HepG2 (cell line): ENCODE results near the gene ADCK2. TPM values are rescaled to one million over a fixed set of nuclear protein-coding genes. Genes with fewer than 3 reads are reported as not detected.

Experiments
- ATAC-seq: fragments of 200-7000 bp; cut with Tn5 transposase; 3 replicates; pipeline ENCODE4 v1.9.1; 2020; ENCODE audit warnings: mild to moderate bottlenecking, moderate library complexity
- BruUV-seq: library from RNA; stranded (reverse); fragments of 400-500 nt; replicated peaks from 2 replicates; lab custom pipeline; 2021; lab: Mats Ljungman, UMichigan
- CTCF ChIA-PET: fragments of 300-600 bp; formaldehyde crosslinking; extraction: SDS; loops from one replicate; lab custom pipeline; 2021; ENCODE audit warnings: low total read pairs, inconsistent platforms, low intra/inter-chr PET ratio; lab: Yijun Ruan, JAX
- POLR2A ChIA-PET: fragments of 350-600 bp; sonication (Branson Sonifier 250); formaldehyde crosslinking; loops from one replicate; lab custom pipeline; 2020; ENCODE audit warnings: antibody characterized with exemption, inconsistent platforms; lab: Yijun Ruan, JAX
- DNase-seq: peaks from one replicate; pipeline ENCODE4 v3.0.0-alpha.2; 2015; ENCODE audit warnings: low spot score
- FAIRE-seq: peaks from 3 replicates; lab custom pipeline; 2011; peaks lifted over from hg19 to GRCh38; lab: Jason Lieb, UNC
- H2AFZ ChIP-seq: one replicate; pipeline ENCODE4 v1.6.1; 2011; ENCODE audit warnings: low read length, inconsistent platforms
- H3K27ac ChIP-seq: fragments of 300-600 bp; 3 replicates; pipeline ENCODE4 v1.8.0; 2011; ENCODE audit warnings: mixed run types, mild to moderate bottlenecking, mixed read lengths, low read length, inconsistent platforms; ENCODE audit not compliant: insufficient read depth; ENCODE audit errors: extremely low read length
- H3K27me3 ChIP-seq, 2 experiments: fragments of 200-600 bp in 1 of 2; 2 replicates in 1 of 2; 3 replicates in 1 of 2; pipeline versions ENCODE4 v1.6.0 to v1.8.0; 2011; ENCODE audit warnings: low read length in 2 of 2, mild to moderate bottlenecking in 2 of 2, moderate library complexity in 2 of 2, inconsistent platforms in 1 of 2; ENCODE audit not compliant: insufficient read depth in 2 of 2, control insufficient read depth in 1 of 2
- H3K36me3 ChIP-seq, 2 experiments: fragments of 200-600 bp in 1 of 2; replicated peaks in 1 of 2; 2 replicates in 1 of 2; 3 replicates in 1 of 2; pipeline versions ENCODE4 v1.5.1 to v1.8.0; 2011; ENCODE audit warnings: low read length in 2 of 2, inconsistent platforms in 1 of 2; ENCODE audit not compliant: insufficient read depth in 2 of 2, control insufficient read depth in 1 of 2
- H3K4me1 ChIP-seq: 2 replicates; pipeline ENCODE4 v1.5.1; 2012; ENCODE audit warnings: low read length, inconsistent platforms; ENCODE audit not compliant: insufficient read depth
- H3K4me2 ChIP-seq: 2 replicates; pipeline ENCODE4 v1.6.0; 2011; ENCODE audit warnings: low read depth, low read length, inconsistent platforms
- H3K4me3 ChIP-seq, 3 experiments: fragments of 200-600 bp in 1 of 3; sonication (generic), shearing (Covaris generic) in 1 of 3; replicated peaks in 1 of 3; 2 replicates each; pipeline ENCODE4 v1.5.1; 2011 to 2016; ENCODE audit warnings: low read length in 3 of 3, inconsistent platforms in 2 of 3, low read depth in 2 of 3, mild to moderate bottlenecking in 2 of 3, control low read depth in 1 of 3, mixed read lengths in 1 of 3; ENCODE audit not compliant: insufficient read depth in 1 of 3
- H3K79me2 ChIP-seq: one replicate; pipeline ENCODE4 v1.6.1; 2011; ENCODE audit warnings: low read length, inconsistent platforms; ENCODE audit not compliant: insufficient read depth
- H3K9ac ChIP-seq: 2 replicates; pipeline ENCODE4 v1.6.0; 2011; ENCODE audit warnings: mild to moderate bottlenecking, low read depth, low read length, inconsistent platforms; ENCODE audit not compliant: insufficient read depth
- H3K9me3 ChIP-seq: 2 replicates; pipeline ENCODE4 v1.5.1; 2012; ENCODE audit warnings: mild to moderate bottlenecking, low read length
- H4K20me1 ChIP-seq: 2 replicates; pipeline ENCODE4 v1.6.0; 2011; ENCODE audit warnings: inconsistent platforms, mild to moderate bottlenecking, low read length, moderate library complexity; ENCODE audit not compliant: insufficient read depth
- FIP1L1 ChIP-seq: fragments of 200-400 bp; formaldehyde crosslinking; IDR thresholded peaks from 2 replicates; pipeline ENCODE4 v1.6.1; 2018; ENCODE audit warnings: low read depth, mild to moderate bottlenecking, low read length, moderate library complexity, borderline replicate concordance; ENCODE audit not compliant: insufficient read depth
- HES4 ChIP-seq: sonication (generic); formaldehyde crosslinking; IDR thresholded peaks from 2 replicates; pipeline ENCODE4 v1.9.0; 2021; ENCODE audit warnings: mild to moderate bottlenecking, missing genetic modification reagents, borderline replicate concordance
- HMG20A ChIP-seq: IDR thresholded peaks from 2 replicates; pipeline ENCODE4 v1.6.1; 2016; ENCODE audit warnings: borderline replicate concordance
- HOXA5 ChIP-seq: sonication (generic); formaldehyde crosslinking; IDR thresholded peaks from 2 replicates; pipeline ENCODE4 v1.4.0; 2020; ENCODE audit warnings: missing genetic modification reagents
- KDM5B ChIP-seq: sonication (generic); formaldehyde crosslinking; IDR thresholded peaks from 2 replicates; pipeline ENCODE4 v1.4.0; 2020; ENCODE audit warnings: missing genetic modification reagents, mild to moderate bottlenecking, borderline replicate concordance
- MTF1 ChIP-seq: sonication (generic); formaldehyde crosslinking; IDR thresholded peaks from 2 replicates; pipeline ENCODE4 v1.5.0; 2020; ENCODE audit warnings: missing genetic modification reagents
- NCOA1 ChIP-seq: sonication (generic); formaldehyde crosslinking; IDR thresholded peaks from 2 replicates; pipeline ENCODE4 v1.9.0; 2021; ENCODE audit warnings: missing genetic modification reagents
- NFIC ChIP-seq: IDR thresholded peaks from 2 replicates; pipeline ENCODE4 v1.6.1; 2012; ENCODE audit warnings: mild to moderate bottlenecking, low read length, inconsistent platforms
- SPEN ChIP-seq: sonication (generic); formaldehyde crosslinking; IDR thresholded peaks from 2 replicates; pipeline ENCODE4 v1.5.1; 2020; ENCODE audit warnings: low read depth, mild to moderate bottlenecking, missing genetic modification reagents
- ZNF382 ChIP-seq: sonication (generic); formaldehyde crosslinking; IDR thresholded peaks from 2 replicates; pipeline ENCODE4 v1.5.0; 2020; ENCODE audit warnings: missing genetic modification reagents, mild to moderate bottlenecking, borderline replicate concordance
- ZNF777 ChIP-seq: sonication (generic); formaldehyde crosslinking; IDR thresholded peaks from 2 replicates; pipeline ENCODE4 v1.4.0; 2020; ENCODE audit warnings: missing genetic modification reagents
- WGBS: methylation state at CpG from one replicate; pipeline ENCODE4 v1.1.6; 2017; ENCODE audit warnings: low lambda C conversion rate; 5-methylcytosine and 5-hydroxymethylcytosine counted together
- in situ Hi-C: cut with HindIII; loops from 2 replicates; pipeline ENCODE4 v1.10.0; 2017; ENCODE audit warnings: low pct_unique_long_range_greater_than_20kb; ENCODE audit not compliant: extremely low pct_ligation_motif_present
- intact Hi-C: fragments of 100-400 bp; cut with micrococcal nuclease; formaldehyde crosslinking; loops from one replicate; pipeline ENCODE4 v1.10.0; 2022; ENCODE audit not compliant: unreplicated experiment
- polyA plus RNA-seq, 8 experiments: library from polyadenylated mRNA; depleted of rRNA in 3 of 8; stranded (reverse) in 7 of 8; unstranded in 1 of 8; fragments of >200 nt; fragmentation: Illumina TruSeq in 4 of 8; extraction: Trizol in 4 of 8; gene quantifications; 2 replicates each; pipeline versions ENCODE4 v1.2.1 to v1.2.3, GENCODE V29; 2011 to 2016; ENCODE audit warnings: low read depth in 4 of 8, missing spikeins in 1 of 8, mixed read lengths in 1 of 8; ENCODE audit not compliant: insufficient read depth in 1 of 8
- total RNA-seq, 5 experiments: library from RNA; depleted of rRNA; stranded (reverse); fragments of >200 nt; fragmentation: Illumina TruSeq; extraction: Trizol; gene quantifications; 2 replicates each; pipeline ENCODE4 v1.2.3, GENCODE V29; 2016; ENCODE audit warnings: low read depth in 1 of 5
- TF ChIP-seq, protein P1 (sequence below): sonication (generic); formaldehyde crosslinking; IDR thresholded peaks from 2 replicates; pipeline ENCODE4 v1.4.0; 2020; ENCODE audit warnings: missing genetic modification reagents, low read depth, mild to moderate bottlenecking, borderline replicate concordance
- TF ChIP-seq, protein P2 (sequence below): IDR thresholded peaks from 2 replicates; pipeline ENCODE4 v1.6.1; 2016; ENCODE audit warnings: missing genetic modification reagents, missing compliant biosample characterization
- TF ChIP-seq, protein P3 (sequence below): sonication (generic); formaldehyde crosslinking; IDR thresholded peaks from 2 replicates; pipeline ENCODE4 v1.4.0; 2020; ENCODE audit warnings: missing genetic modification reagents
- TF ChIP-seq, protein P4 (sequence below): sonication (generic); formaldehyde crosslinking; IDR thresholded peaks from 2 replicates; pipeline ENCODE4 v1.4.0; 2020; ENCODE audit warnings: missing genetic modification reagents, mild to moderate bottlenecking, borderline replicate concordance
- TF ChIP-seq, protein P5 (sequence below): sonication (generic); formaldehyde crosslinking; IDR thresholded peaks from 2 replicates; pipeline ENCODE4 v1.5.0; 2020; ENCODE audit warnings: missing genetic modification reagents
- TF ChIP-seq, protein P6 (sequence below): sonication (generic); formaldehyde crosslinking; IDR thresholded peaks from 2 replicates; pipeline ENCODE4 v1.5.0; 2020; ENCODE audit warnings: missing genetic modification reagents
- TF ChIP-seq, protein P7 (sequence below): IDR thresholded peaks from 2 replicates; pipeline ENCODE4 v1.6.1; 2016

The ADCK2 gene
- total and polyA plus RNA-seq, 2 of the 13 experiments (the other 11 are each of a cell fraction or from before 2014, with no cell fraction given), result 8.6 to 18.8 TPM

DNA sequence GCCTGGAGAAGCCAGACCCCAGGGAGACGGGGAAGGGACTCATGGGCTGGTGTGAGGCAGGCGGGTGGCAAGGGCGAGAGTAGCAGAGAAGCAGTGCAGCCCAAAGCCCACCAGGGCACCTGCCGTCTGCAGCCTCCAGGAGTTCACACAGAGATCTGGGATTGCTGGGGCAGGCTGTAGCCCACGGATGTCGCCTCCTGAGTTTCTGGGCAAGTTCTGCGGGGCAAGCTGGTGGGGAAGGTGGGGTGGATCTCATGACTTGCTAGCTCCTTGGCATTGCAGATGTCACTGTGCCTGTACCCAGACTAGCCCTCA is 6.0 kb downstream of the ADCK2 start:
- no TSS peak for BruUV-seq
- in situ Hi-C loops (loop anchor here (25.0 kb wide), 1 partner anchor 334 kb away; the partner anchor contains the start of gene MRPS33), intact Hi-C loops (no loop called here)
- peaks cover 1% of the 10 kb centered on the region for H3K4me1 ChIP-seq
- H3K27ac ChIP-seq, result no peak overlapping the region
- H4K20me1 ChIP-seq, result no peaks in the 10 kb centered on the region
- H3K9ac ChIP-seq, result no peak overlapping the region
- no peak overlapping the region for H2AFZ ChIP-seq
- no peak overlapping the region for H3K4me2 ChIP-seq
- no peaks in the 10 kb centered on the region for H3K79me2 ChIP-seq
- ChIA-PET CTCF (no interaction called here), POLR2A (no interaction called here)
- H3K36me3 ChIP-seq, result peaks cover 1 to 10% of the 10 kb centered on the region in 2 experiments; a peak in 2 of 5 replicates
- no peak overlapping the region for H3K4me3 ChIP-seq
- ATAC-seq, result no peak
- 100% methylated on average over 7 of the region's 7 CpGs for WGBS
- DNase-seq, result no peak
- no peaks in the 10 kb centered on the region for H3K27me3 ChIP-seq
- no peak for FAIRE-seq
- H3K9me3 ChIP-seq, result no peaks in the 10 kb centered on the region
- TF ChIP-seq HOXA5 (CRISPR knock-in tag) (no peak), MTF1 (CRISPR knock-in tag) (no peak), FIP1L1 (no peak), NCOA1 (CRISPR knock-in tag) (no peak), HMG20A (CRISPR knock-in tag) (no peak), ZNF777 (CRISPR knock-in tag) (no peak), SPEN (no peak), ZNF382 (CRISPR knock-in tag) (no peak), HES4 (CRISPR knock-in tag) (no peak), KDM5B (CRISPR knock-in tag) (no peak), NFIC (no peak)
- TF ChIP-seq, protein P1, sequence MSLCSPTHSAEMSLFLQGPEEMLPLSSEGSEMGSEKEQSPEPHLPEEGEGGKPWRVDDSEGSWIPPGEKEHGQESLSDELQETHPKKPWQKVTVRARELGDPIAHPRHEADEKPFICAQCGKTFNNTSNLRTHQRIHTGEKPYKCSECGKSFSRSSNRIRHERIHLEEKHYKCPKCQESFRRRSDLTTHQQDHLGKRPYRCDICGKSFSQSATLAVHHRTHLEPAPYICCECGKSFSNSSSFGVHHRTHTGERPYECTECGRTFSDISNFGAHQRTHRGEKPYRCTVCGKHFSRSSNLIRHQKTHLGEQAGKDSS (CRISPR knock-in tag), result no peak
- TF ChIP-seq, protein P2, sequence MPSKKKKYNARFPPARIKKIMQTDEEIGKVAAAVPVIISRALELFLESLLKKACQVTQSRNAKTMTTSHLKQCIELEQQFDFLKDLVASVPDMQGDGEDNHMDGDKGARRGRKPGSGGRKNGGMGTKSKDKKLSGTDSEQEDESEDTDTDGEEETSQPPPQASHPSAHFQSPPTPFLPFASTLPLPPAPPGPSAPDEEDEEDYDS, result no peak
- TF ChIP-seq, protein P3, sequence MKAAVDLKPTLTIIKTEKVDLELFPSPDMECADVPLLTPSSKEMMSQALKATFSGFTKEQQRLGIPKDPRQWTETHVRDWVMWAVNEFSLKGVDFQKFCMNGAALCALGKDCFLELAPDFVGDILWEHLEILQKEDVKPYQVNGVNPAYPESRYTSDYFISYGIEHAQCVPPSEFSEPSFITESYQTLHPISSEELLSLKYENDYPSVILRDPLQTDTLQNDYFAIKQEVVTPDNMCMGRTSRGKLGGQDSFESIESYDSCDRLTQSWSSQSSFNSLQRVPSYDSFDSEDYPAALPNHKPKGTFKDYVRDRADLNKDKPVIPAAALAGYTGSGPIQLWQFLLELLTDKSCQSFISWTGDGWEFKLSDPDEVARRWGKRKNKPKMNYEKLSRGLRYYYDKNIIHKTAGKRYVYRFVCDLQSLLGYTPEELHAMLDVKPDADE (CRISPR knock-in tag), result no peak
- TF ChIP-seq, protein P4, sequence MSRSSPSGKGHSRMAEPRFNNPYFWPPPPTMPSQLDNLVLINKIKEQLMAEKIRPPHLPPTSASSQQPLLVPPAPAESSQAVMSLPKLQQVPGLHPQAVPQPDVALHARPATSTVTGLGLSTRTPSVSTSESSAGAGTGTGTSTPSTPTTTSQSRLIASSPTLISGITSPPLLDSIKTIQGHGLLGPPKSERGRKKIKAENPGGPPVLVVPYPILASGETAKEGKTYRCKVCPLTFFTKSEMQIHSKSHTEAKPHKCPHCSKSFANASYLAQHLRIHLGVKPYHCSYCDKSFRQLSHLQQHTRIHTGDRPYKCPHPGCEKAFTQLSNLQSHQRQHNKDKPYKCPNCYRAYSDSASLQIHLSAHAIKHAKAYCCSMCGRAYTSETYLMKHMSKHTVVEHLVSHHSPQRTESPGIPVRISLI, result no peak
- TF ChIP-seq, protein P5, sequence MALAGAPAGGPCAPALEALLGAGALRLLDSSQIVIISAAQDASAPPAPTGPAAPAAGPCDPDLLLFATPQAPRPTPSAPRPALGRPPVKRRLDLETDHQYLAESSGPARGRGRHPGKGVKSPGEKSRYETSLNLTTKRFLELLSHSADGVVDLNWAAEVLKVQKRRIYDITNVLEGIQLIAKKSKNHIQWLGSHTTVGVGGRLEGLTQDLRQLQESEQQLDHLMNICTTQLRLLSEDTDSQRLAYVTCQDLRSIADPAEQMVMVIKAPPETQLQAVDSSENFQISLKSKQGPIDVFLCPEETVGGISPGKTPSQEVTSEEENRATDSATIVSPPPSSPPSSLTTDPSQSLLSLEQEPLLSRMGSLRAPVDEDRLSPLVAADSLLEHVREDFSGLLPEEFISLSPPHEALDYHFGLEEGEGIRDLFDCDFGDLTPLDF (CRISPR knock-in tag), result no peak
- TF ChIP-seq, protein P6, sequence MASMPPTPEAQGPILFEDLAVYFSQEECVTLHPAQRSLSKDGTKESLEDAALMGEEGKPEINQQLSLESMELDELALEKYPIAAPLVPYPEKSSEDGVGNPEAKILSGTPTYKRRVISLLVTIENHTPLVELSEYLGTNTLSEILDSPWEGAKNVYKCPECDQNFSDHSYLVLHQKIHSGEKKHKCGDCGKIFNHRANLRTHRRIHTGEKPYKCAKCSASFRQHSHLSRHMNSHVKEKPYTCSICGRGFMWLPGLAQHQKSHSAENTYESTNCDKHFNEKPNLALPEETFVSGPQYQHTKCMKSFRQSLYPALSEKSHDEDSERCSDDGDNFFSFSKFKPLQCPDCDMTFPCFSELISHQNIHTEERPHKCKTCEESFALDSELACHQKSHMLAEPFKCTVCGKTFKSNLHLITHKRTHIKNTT, result no peak
- TF ChIP-seq, protein P7, sequence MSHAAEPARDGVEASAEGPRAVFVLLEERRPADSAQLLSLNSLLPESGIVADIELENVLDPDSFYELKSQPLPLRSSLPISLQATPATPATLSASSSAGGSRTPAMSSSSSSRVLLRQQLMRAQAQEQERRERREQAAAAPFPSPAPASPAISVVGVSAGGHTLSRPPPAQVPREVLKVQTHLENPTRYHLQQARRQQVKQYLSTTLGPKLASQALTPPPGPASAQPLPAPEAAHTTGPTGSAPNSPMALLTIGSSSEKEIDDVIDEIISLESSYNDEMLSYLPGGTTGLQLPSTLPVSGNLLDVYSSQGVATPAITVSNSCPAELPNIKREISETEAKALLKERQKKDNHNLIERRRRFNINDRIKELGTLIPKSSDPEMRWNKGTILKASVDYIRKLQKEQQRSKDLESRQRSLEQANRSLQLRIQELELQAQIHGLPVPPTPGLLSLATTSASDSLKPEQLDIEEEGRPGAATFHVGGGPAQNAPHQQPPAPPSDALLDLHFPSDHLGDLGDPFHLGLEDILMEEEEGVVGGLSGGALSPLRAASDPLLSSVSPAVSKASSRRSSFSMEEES, result no peak
